GM19193 (cell line): Measurements from ENCODE around the gene FOXJ1.

Experiments used
- POLR2A ChIP-seq: IDR thresholded peaks from 4 replicates; pipeline ENCODE4 v1.6.1; 2011; ENCODE audit not compliant: insufficient read depth, insufficient read length; ENCODE audit errors: extremely low read depth

The FOXJ1 gene

DNA sequence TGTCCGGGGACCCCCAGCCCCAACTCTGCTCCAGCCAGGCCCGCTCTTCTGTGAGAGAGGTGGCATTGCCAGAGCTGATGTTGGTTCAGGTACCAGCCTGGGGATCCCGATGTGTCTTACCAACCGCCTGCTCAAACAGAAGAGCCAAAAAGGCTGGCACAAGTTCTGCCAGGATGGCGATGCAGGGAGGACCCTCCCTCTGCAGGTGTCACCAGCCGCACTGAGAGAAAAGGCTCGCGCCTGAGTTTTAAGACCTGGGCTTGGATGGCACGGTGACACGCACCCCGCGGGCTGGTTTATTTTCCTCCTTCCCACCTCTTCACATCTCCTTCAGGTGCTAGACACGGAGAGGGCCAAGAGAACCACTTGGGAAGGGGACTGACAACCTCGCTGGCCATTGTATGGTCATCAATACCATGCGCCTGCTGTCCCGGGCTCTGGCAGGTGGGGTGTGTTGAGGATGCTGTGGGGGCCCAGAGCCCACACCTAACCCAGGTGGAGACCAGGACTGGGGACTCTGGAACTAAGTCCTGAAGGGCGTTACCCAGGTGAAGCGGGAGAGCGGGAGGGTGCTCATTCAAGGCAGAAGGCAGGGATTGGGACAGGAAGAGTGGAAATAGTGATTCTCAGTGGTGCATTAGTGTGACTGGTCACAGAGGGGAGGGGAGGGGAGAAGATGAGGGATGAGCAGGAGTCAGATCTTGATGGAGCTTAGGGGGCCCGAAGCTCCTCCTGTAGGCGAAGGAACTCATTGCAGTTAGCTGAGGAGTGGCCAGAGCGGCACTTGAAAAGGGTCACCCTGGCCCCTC is 16.3 kb downstream of the FOXJ1 start:
- TF ChIP-seq POLR2A = no peak

DNA sequence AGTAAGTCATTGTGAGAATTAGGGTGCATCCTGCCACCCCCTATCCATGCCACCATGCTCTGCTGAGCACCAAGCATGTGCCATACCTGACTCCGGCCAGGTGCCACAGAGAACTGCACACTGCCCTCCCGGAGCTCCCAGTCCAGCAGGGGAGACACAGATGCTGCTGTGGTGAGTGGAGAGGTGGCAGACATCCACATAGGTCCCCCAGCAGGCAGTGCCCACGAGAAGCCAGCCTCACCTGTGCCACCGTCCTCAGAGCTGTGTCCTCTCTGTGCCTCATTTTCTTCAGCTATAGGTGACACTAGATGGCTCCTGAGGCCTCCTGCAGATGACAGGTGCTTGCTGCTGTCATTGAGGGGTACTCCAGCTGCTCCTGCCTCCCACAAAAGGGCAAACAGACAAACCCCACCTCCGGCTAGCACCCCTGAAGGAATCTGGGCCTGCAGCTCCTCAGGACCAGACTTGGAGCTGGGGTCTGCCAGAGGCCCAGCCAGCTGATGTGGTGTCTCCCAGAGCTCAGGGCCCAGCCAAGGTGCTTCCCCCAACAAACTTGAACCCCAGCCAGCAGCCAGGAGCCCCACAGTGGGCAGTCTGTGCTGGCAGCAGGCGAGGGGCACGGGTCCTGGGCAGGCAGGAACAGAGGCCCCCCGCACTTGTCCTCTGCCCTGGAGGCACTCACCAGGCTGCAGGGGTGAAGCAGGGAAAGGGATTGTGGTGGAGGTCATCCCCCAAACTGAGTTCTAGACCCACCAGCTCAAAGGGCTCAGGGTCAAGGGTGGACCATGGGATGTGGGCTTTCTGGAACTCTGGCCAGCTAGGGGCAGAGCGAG is 17.1 kb downstream of the FOXJ1 start:
- TF ChIP-seq POLR2A = no peak

DNA sequence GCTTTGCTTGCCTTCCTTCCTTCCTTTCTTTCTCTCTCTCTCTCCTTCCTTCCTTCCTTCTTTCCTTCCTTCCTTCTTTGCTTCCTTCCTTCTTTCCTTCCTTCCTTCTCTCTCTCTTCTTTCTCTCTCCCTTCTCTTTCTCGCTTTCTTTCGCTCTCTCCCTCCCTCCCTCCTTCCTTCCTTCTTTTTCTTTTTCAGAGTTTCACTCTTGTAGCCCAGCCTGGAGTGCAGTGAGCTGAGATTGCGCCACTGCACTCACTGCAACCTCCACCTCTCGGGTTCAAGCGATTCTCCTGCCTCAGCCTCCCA is 17.9 kb downstream of the FOXJ1 start:
- TF ChIP-seq POLR2A = no peak

DNA sequence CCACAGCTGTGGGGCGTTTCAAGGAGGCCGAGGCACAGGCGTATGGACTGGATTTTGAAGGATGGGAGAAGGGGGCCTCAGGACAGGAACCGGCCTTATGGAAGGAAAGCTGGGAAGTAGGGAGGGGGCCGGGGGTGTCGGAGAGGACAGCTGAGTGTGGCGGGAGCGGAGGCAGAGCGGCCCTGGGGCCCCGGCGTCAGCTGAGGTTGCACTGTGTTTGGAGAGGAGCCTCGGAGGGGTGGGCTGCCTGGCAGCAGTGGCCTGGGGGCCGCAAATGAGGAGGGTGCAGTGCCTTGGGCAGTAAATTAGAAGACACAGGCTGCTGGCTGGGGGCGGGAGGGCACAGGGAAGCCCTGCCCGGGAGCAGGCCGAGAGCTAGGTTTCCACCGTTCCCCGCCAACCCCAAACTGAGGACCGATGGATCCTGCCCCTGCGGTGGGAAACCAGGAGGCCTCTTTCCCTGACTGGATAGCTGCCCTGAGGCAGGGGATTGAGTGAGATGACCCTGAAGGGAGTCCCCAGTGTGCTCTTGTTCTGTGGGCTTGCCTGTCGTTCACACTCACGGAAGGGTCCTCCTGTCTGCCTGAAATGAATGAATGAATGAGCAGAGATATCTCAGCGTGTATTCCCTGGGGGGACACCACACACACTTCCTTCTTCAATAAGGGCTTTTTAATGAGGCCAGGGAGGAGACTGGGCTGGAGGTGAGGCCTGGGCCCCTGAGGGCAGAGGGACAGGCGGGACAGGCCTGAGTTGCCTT is 18.4 kb downstream of the FOXJ1 start:
- no peak for TF ChIP-seq POLR2A

DNA sequence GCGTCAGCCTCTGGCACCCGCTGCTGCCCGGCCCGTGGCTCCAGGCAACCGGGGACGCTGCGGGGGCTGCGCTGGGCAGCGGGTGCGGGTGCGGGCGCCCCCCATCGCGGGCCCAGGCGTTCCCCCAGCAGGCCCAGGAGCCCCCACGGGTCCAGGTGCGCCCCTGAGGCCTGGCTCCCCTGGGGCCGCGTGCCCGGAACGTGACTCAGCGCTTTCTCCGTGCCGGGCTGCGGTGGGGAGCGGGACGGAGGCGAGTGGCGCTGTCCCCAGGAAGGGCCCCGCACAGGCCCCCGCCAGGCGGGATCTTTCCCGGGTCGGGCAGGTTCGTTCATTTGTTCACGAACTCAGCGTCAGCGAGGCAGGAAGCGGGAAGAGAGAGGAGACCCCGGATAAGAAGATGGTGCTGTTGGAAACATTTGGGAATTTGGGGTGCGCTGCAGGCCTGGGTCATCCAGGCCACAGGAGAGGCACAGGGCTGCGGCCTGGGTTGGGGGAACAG is 19.1 kb downstream of the FOXJ1 start:
- no peak for TF ChIP-seq POLR2A

DNA sequence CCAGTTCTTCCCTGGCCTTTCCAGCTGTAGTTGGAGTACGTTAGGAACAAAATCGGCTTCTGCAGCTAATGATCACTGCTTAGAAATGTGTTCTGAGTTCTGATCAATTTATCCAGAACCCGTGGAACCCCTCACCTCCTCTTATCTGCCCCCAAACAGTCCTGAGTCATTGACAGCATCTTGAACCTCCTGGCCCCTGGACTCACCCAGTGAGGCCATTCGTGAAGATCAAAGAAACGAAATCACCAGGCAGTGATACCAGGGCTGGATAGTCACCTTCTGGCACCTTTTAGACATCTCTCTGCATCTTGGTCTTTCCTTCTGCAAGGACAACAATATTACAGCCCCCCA is 20.4 kb downstream of the FOXJ1 start:
- TF ChIP-seq POLR2A = no peak

DNA sequence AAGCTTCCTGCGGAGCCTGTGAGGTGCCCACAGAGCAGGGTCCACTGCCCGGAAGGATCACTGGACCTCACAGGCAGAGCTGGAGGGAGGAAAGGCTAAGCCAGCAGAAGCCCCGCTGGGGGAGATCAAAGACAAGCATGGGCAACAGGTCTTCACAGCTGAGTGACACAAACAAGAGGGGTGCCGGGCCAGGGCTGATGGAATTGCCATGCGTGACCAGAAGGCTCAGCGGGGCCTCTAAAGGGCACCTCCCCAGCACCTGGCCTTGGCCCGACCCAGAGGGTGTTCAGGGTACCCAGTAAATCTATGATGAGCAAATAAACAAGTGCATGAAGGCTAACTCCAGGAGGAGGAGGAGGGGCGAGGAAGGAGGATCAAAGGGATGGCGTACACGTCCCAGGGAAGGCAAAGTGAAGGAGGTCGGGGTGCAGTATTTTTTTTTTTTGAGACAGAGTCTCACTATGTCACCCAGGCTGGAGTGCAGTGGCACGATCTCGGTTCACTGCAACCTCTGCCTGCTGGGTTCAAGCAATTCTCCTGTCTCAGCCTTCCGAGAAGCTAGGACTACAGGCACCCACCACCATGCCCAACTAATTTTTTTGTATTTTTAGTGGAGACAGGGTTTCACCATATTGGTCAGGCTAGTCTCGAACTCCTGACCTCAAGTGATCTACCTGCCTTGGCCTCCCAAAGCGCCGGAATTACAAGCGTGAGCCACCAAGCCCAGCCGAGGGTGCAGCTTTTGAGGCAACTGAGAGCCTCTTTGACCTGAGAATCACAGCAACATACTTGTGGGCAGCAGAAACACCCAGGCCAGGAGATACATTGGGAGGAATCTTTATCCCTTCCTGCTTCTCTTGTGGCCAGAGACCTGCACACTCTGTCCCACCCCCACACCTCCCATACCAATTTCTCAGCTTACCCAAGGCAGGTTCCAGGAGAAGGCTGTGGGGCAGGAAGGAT is 21.4 kb downstream of the FOXJ1 start:
- TF ChIP-seq POLR2A = no peak

DNA sequence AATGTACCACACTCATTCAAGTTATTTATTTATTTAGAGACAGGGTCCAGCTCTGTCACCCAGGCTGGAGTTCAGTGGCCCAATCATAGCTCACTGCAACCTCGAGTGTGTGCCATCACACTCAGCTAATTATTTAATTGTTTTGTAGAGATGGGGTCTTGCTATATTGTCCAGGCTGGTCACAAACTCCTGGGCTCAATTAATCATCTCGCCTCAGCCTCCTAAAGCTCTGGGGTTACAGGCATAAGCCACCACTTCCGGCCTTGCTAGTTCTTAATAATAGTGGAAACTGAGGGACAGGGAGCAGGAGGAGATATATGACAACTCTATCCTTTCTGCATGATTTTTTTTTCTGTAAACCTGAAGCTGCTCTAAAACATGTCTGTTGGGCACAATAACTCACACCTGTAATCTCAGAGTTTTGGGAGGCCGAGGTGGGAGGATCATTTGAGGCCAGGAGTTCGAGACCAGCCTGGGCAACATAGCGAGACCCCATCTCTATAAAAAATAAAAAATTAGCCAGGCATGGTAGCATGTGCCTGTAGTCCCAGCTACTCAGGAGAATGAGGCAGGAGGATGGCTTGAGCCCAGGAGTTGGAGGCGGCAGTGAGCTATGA is 25.8 kb downstream of the FOXJ1 start:
- TF ChIP-seq POLR2A = no peak

DNA sequence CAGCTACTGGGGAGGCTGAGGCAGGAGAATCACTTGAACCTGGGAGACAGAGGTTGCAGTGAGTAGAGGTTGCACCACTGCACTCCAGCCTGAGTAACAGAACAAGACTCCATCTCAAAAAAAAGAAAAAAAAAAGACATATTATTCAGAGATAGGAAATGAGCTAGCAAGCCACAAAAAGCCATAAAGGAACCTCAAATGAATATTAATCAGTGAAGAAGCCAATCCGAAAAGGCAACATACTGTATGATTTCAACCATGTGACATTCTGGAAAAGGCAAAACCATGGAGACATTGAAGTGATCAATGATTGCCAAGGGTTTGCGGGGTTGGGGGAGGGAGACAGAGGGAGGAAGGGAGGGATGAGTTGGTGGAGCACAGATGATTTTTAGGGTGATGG is 29.1 kb downstream of the FOXJ1 start:
- no peak for TF ChIP-seq POLR2A

DNA sequence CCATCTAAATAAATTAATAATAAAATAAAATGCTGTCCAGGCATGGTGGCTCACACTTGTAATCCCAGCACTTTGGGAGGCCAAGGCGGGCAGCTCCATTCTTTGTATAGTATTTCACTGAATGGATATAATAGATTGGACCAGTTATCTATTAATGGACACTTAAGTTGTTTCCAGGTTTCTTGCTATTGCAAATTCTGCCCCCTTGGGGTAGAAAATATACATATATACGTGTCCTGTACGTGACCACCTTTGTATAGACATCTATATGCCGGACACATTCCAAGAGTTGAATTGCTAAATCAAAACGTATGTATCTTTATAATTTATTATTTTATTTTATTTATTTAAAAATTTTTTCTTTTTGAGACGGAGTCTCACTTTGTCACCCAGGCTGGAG is 33.5 kb downstream of the FOXJ1 start:
- no peak for TF ChIP-seq POLR2A

DNA sequence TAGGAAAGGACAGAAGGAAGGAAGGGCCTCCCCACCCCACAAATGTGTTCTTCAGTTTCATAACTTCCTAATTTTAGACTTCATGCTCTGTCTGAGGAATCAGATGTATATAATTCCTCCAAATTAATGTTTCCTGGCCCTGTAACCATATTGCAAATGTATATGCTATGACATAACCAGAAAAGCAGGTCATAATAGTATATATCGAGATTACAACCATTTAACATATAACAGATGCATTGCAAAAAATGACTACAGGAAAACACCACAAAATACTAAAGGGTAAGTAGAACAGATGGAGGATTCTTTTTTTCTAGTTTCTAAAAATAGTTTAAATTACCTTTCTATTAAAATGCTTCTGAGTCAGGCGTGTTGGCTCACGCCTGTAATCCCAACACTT is 34.3 kb downstream of the FOXJ1 start:
- TF ChIP-seq POLR2A = no peak

DNA sequence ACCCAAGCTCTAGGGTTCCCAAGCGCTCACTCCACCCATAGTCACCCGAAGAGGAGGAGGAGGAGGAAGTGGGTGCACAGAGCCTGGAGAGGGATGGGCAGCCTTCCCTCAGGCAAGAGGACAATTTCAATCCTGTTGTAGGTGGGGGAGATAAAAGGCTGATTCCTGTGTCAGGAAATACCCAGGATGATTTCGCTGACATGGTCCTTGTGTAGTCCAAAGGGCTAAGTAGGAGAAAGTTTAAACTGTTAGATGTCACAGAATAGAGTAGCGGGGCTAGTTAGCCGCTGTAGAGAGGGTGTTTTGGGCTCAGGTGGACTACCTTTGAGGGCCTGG is 36.2 kb downstream of the FOXJ1 start:
- no peak for TF ChIP-seq POLR2A

DNA sequence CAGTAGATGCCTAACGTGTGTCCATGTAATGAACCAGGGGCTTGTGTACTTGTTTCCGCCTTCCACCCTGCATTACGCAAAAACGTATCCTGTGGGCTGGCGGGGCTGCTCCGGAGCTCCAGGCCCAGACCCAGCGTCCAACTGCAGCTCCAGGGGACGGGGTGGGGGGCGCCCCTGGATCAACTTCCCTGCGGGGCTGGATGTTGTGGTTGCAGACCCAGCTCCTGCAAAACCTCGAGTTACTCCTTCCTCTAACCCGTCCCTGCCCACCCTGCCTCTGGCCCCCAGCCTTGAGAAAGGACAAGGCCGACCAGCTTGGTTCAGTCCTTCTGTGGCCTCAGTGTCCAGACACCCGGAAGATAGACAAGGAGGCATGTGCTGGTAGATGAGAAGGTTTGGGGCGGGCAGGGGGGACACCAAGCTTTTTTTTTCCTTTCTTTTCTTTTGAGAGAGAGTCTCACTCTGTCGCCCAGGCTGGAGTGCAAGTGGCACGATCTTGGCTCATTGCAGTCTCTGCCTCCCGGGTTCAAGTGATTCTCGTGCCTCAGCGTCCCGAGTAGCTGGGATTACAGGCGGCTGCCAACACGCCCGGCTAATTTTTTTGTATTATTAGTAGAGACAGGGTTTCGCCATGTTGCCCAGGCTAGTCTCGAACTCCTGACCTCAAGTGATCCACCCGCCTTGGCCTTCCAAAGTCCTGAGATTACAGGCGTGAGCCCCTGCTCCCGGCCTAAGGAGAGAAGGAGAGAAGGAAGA is 36.7 kb downstream of the FOXJ1 start:
- no peak for TF ChIP-seq POLR2A

DNA sequence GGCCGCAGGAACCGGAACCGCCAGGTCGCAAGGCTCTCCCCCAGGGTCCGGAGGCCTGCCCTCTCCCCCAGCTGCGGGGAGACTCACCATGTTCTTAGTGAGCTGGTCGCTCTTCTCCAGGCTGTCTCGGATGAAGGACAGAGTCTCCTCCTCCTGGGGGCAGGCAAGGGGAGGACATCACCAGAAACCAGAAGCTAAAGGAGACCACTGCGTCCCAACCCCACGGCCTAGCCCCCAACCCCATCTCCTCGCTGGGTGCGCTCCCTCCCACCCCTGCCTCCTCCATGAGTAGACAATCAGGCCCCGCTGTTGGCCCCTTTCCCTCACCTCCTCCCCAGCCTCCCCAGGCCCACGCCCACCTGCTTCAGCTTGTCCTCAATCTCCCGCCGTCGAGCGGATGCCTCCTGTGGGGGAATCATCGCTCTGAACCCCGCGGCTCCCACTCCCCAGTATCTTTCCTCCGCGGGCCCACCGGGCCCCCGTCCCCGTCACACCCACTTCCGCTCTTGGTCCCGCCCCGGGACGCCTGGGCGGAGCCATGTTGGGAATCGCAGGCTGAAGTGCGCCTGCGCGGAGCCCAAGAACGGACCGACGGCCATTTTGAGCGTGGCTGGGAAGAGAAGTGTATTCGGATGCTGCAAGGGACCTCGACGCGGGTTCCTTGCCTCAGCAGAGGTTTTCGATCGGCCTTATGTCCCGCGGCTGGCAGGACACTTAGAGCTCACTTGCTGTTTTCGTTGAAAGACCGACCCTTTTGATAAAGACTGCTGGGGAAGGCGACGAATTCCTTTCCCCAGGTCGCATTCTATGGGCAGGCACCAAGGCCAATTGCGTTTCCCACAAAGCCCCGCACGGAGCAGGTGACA is 37.5 kb downstream of the FOXJ1 start, which contains the start of gene EXOC7:
TSS of gene EXOC7 (minus strand) at position 514 of the 866 bp plus-strand sequence. CDS start at position 419, 95 bp downstream.
- TF ChIP-seq POLR2A = peak; percentile 83
